DOHH2 (cell line): ENCODE measurements around the gene TRPM8.

Experiments
- H3F3A ChIP-seq: fragments of 200-600 bp; sonication (generic), shearing (Covaris generic); 2 replicates; pipeline ENCODE4 v1.6.0; 2016; ENCODE audit warnings: antibody characterized with exemption, mild to moderate bottlenecking; ENCODE audit not compliant: control insufficient read depth, insufficient read depth
- H3K27ac ChIP-seq: fragments of 200-600 bp; sonication (generic); 2 replicates; pipeline ENCODE4 v1.5.1; 2014; ENCODE audit warnings: low read depth, mild to moderate bottlenecking, low read length, moderate library complexity
- H3K27me3 ChIP-seq: fragments of 200-600 bp; sonication (generic); 2 replicates; pipeline ENCODE4 v1.6.1; 2014; ENCODE audit warnings: mild to moderate bottlenecking, low read length, mixed read lengths; ENCODE audit not compliant: control insufficient read depth
- H3K36me3 ChIP-seq: fragments of 200-600 bp; sonication (generic); 2 replicates; pipeline ENCODE4 v1.6.1; 2014; ENCODE audit warnings: mild to moderate bottlenecking, low read length, moderate library complexity, mixed read lengths; ENCODE audit not compliant: control insufficient read depth
- H3K4me1 ChIP-seq: fragments of 200-600 bp; sonication (generic); 2 replicates; pipeline ENCODE4 v1.6.1; 2014; ENCODE audit warnings: mild to moderate bottlenecking, low read length, mixed read lengths; ENCODE audit not compliant: control insufficient read depth
- H3K4me2 ChIP-seq: fragments of 200-600 bp; sonication (generic); 2 replicates; pipeline ENCODE4 v1.6.0; 2014; ENCODE audit warnings: mild to moderate bottlenecking, low read length, moderate library complexity
- H3K4me3 ChIP-seq: fragments of 200-600 bp; sonication (generic); 2 replicates; pipeline ENCODE4 v1.5.1; 2014; ENCODE audit warnings: mild to moderate bottlenecking, low read length, mixed read lengths
- H3K79me2 ChIP-seq: fragments of 200-600 bp; sonication (generic); 2 replicates; pipeline ENCODE4 v1.6.1; 2014; ENCODE audit warnings: mild to moderate bottlenecking, low read length, mixed read lengths; ENCODE audit not compliant: control insufficient read depth
- H3K9me2 ChIP-seq: fragments of 200-600 bp; sonication (generic); replicated peaks from 2 replicates; pipeline ENCODE4 v1.6.1; 2014; ENCODE audit warnings: mild to moderate bottlenecking, low read length, mixed read lengths; ENCODE audit not compliant: control insufficient read depth
- H3K9me3 ChIP-seq: fragments of 200-600 bp; sonication (generic); 2 replicates; pipeline ENCODE4 v1.6.1; 2014; ENCODE audit warnings: antibody characterized with exemption, low read length, mixed read lengths; ENCODE audit not compliant: control insufficient read depth, insufficient read depth
- H4K20me1 ChIP-seq: fragments of 200-600 bp; sonication (generic); 2 replicates; pipeline ENCODE4 v1.6.0; 2014; ENCODE audit warnings: low read depth, mild to moderate bottlenecking, antibody characterized with exemption, low read length, moderate library complexity; ENCODE audit not compliant: control insufficient read depth, insufficient read depth
- CTCF ChIP-seq: fragments of 200-600 bp; sonication (generic); IDR thresholded peaks from one replicate; pipeline ENCODE4 v1.5.1; 2014; ENCODE audit warnings: antibody characterized with exemption, mild to moderate bottlenecking, low read depth, low read length; ENCODE audit not compliant: poor library complexity, severe bottlenecking
- EZH2phosphoT487 ChIP-seq: fragments of 200-600 bp; sonication (generic); IDR thresholded peaks from 2 replicates; pipeline ENCODE4 v1.6.1; 2017; ENCODE audit warnings: borderline replicate concordance, mild to moderate bottlenecking, antibody characterized with exemption, low read length, moderate library complexity, mixed read lengths

Gene TRPM8

DNA sequence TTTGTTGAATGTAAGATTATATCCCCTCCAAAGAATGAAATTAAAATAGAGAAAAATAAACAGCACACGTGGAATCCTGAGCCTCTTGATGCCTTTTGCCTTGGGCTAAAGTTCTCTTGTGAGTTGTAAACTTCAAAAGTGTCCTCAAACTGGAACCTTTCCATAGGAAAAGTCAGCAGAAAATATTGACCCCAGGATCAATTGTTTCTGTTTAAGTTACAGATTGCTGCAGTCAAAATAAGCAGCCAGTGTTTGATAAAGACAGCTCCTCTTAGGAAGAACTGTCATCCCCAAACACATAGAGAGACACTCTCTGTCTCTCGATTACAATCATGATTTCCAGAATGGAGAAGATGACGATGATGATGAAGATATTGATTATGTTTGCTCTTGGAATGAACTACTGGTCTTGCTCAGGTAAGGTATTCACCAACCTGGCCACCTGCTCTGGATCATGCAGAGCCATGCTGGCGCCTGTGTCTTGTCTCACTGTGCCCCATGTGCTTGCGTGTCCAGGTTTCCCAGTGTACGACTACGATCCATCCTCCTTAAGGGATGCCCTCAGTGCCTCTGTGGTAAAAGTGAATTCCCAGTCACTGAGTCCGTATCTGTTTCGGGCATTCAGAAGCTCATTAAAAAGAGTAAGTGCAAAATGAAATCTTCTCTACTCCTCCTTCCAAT lies 133.4 kb downstream of the TRPM8 start, which contains the start of gene SPP2:
Gene SPP2 (plus strand): TSS at position 248 of the 681 bp plus-strand sequence. CDS start 85 bp downstream, at position 333.
- H3K4me2 ChIP-seq = no peak within 1 kb of the TSS
- no peaks in the 10 kb centered on the region for H3K36me3 ChIP-seq
- H3K9me3 ChIP-seq = no peaks in the 10 kb centered on the region
- no peaks in the 10 kb centered on the region for H3K4me1 ChIP-seq
- H3K4me3 ChIP-seq = no peak within 1 kb of the TSS
- H4K20me1 ChIP-seq = no peaks in the 10 kb centered on the region
- H3K9me2 ChIP-seq = no peaks in the 10 kb centered on the region
- no peaks in the 10 kb centered on the region for H3F3A ChIP-seq
- H3K27me3 ChIP-seq = no peaks in the 10 kb centered on the region; the same call in 1 of the 2 replicates
- H3K79me2 ChIP-seq = no peaks in the 10 kb centered on the region
- TF ChIP-seq EZH2phosphoT487 (no peak), CTCF (no peak)
- no peak within 1 kb of the TSS for H3K27ac ChIP-seq

DNA sequence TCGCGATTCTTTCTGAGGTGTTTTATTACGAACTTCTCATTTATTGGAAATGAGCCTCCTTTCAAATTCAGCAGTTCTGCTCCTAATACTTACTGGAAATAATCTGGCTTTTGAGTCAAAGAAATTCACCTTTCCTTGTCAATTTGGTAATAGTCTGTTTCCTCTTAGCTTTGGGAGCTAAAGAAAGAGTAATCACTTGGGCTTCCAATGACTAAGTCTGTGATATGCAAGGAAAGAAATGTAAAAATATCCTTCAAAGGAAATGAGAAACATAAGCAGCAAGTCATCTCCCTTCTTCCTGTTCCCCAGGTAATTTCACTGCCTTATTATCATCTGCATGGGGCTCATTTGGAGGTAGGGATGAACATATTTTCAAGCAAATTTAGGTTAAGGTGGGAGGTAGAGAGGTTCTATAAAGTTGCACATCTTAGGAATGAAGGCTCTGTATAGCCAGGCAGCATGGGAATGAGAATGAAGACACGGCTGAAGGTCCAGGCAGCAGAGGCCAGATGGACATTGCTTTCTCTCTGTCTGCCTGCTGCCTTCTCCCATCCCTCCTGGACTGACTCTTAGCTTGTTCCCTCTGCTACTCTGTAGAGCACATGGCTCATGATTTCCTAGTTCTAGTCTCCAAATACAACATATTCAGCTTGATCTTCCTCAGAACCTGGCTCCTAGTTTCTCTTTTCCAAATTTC lies 134.3 kb downstream of the TRPM8 start:
- Histone ChIP-seq H3K4me1 (no peaks in the 10 kb centered on the region), H3K27ac (no peak overlapping the region), H3K36me3 (no peaks in the 10 kb centered on the region), H3K4me2 (no peak overlapping the region), H3K27me3 (no peaks in the 10 kb centered on the region; the same call in 1 of the 2 replicates), H4K20me1 (no peaks in the 10 kb centered on the region), H3K9me2 (no peaks in the 10 kb centered on the region), H3F3A (no peaks in the 10 kb centered on the region), H3K4me3 (no peak overlapping the region), H3K9me3 (no peaks in the 10 kb centered on the region), H3K79me2 (no peaks in the 10 kb centered on the region)
- TF ChIP-seq EZH2phosphoT487 (no peak), CTCF (no peak)

DNA sequence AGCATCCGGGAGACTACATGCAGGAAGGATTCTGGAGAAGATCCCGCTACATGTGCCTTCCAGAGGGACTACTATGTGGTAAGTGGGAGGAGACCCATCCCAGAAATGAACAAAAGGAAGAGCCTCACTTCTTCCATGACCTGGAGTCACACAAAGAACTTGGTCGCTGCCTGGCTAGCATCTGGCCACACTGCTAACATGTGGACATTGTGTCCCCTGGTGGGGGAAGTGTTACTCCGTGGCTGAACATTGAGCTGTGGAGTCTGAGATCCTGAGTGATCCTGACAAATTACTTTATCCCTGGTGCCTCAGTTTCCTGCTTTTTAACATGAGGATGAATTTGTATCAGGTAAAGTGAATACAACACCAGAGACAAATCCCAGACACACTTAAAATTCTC lies 141.7 kb downstream of the TRPM8 start:
- no peak overlapping the region for H3K4me3 ChIP-seq
- H3K4me2 ChIP-seq = no peak overlapping the region
- no peaks in the 10 kb centered on the region for H3K4me1 ChIP-seq
- TF ChIP-seq CTCF (no peak), EZH2phosphoT487 (no peak)
- no peaks in the 10 kb centered on the region for H3K36me3 ChIP-seq
- peaks cover 5% of the 10 kb centered on the region for H3K27me3 ChIP-seq
- no peaks in the 10 kb centered on the region for H3K9me2 ChIP-seq
- no peak overlapping the region for H3K27ac ChIP-seq
- no peaks in the 10 kb centered on the region for H3K79me2 ChIP-seq
- no peaks in the 10 kb centered on the region for H3K9me3 ChIP-seq
- H3F3A ChIP-seq = no peaks in the 10 kb centered on the region
- no peaks in the 10 kb centered on the region for H4K20me1 ChIP-seq
